NCI-H1092 (cell line): ENCODE results near the gene SOD3.

Experiments used
- DNase-seq: peaks from one replicate; lab custom pipeline; 2025; lab: John Stamatoyannopoulos, UW

SOD3 gene

DNA sequence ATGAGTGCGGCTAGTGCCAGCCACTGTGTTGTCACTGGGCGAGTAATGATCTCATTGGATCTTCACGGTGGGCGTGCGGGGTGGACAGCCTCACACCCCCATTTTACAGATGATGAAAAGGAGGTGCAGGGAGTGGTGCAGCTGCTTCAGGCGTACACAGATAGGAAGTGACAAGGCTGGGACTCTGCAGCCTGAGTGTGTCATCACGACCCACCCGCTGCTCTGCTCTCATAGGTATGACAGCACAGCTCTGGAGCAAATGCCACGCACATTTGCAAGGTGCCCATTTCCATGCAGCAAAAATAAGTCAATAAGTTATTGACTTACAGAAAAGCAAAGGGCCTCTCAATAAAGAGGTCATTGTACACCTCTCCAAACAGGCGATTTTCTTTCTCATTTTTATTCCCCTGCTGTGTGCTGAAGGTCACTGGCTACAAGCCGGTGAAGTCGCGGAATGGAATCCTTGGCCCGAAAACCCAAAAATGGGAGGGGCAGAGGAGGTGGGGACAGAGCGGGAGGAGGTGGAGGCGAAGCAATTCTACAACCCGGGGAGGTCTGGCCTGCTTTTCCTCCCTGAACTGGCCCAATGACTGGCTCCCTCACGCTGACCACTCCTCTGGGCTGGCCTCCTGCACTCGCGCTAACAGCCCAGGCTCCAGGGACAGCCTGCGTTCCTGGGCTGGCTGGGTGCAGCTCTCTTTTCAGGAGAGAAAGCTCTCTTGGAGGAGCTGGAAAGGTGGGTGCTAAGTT, at the start of gene SOD3:
TSS of gene SOD3 (plus strand) at position 658 of the 750 bp plus-strand sequence. CDS start 3,949 bp downstream, outside the sequence.
- DNase-seq, result no peak

DNA sequence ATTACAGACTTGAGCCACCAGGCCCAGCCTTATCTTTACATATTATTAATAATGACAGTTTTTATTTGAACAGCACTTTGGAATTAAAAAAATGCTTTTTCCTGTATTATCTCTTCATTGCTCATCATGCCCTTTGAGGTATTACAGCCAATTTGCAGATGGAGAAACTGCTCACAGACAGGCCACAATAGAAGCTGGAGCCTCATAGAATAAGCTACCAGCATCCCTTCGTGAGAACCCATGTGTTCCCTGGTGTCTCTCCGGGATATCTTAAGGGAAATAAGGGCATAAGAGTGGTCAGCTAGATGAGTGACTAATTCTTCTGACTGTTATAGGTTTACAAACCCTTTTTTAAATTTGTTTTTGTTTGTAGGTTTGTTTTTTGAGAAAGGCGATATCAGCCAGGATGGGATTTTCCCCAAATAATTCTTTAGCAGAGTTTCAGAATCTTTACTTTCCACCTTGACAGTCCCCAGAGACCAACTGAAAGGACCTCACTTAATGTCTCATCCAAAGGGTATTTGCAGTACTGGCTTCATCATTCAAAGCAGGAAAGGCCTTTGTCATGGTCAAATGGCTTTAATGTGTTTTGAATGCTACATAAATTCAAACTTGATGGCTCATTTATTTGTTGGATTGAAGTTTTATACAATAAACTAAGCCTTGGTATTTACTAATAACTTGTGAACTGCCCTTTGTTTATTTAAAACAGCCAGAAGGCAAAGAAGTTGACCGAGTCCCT, 48.0 kb upstream of the SOD3 start:
- DNase-seq, result no peak

DNA sequence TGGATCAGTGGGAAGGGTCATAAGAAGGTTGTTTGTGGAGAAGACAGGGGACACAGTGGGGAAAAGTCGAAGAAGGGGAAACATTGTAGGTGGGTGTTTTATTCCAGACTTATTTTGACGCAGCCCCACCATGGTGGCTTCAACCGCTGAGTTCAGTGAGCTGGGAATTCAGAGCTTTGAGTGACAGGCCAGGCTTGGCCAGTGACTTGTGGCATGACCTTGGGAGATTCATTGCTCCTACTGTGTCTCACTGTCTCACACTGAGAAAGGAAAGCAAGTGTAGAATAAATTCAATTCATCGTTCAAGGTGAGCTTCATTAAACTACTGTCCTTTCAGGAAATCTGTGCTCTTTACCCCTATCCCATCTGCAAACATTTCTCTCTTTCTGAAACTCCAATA, 47.4 kb upstream of the SOD3 start:
- DNase-seq, result no peak

DNA sequence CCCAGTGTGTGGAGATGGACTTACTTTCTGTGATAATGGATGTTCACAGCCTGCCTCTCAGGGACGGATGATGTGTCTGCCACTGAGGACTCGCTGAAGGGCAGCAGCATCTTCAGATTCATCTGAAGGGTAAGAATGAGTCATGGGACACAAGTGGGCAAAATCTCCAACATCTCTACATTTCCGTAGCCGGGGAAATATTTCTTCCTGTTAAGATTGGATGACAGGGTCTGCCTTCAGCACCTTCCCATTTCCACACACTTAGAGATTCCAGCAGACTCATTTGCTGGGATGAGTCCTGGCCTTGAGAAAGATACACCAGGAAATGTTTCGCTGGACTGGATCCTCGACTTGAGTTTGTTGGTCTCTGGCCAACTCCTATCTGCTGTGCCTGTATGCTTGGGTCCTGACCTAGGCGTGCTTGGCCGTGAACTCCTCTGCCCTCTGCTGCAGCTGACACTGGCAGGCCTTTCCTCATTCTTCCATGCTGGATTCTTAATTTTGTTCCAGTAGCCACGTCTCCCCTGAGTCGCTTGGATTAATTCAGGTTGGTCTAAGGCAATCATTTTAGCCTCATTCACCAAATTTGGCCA, 46.5 kb upstream of the SOD3 start:
- DNase-seq, result no peak

GRCh38 chr4:24750106-24750505, 45.3 kb upstream of the SOD3 start:
- no peak for DNase-seq

- no peak for DNase-seq
These were observed 43.3 kb upstream of the SOD3 start for GRCh38 chr4:24751926-24752539.

DNA sequence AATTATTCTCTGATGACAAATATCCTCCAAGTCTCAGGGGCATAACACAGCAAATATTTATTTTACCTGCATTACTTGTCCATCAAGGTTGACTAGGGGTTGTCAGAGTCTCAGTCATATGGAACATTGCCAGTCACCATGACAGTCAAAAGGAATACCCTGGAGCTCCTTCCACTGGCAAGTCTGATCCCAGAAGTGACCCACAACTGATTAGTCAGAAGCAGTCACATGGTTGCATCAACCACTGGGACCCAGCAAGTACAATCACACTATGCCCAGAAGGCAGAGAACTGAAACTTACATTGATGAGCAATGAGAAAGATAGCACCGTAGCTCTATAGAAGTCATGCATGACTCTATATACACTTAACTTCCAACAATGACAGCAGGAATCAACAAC, 41.9 kb upstream of the SOD3 start:
- no peak for DNase-seq

- DNase-seq, result no peak
These were observed 40.8 kb upstream of the SOD3 start for GRCh38 chr4:24754571-24754970.

DNA sequence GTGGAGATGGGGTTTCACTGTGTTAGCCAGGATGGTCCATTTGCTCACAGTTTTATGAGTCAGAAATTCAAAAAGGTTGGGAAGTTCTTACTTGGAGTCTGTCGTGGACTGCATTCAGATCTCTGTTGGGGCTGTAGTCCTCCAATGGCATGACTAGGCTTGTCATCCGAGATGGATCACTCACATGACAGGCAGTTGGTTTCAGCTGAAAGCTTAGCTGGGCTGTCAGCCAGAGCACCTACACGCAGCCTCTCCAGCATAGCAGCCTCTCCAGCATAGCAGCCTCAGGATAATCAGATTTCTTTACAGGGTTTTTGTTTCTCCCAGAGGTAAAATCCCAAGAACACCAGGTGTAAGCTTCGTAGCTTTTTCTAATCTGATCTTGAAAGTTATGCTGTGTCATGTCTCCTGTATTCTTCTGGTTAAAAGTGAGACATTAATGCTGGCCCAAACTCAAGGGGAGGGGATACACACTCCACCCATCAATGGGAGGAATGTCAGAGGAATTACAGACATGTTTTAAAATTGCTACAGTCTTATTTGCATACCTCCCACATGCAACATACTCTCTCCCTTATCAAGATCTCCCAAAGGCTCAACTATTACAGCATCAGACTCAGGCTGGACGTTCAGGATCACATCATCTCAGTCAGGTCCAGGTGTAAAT, 31.6 kb upstream of the SOD3 start:
- DNase-seq, result no peak

- DNase-seq, result no peak
These were observed 31.0 kb upstream of the SOD3 start for GRCh38 chr4:24764345-24764744.

GRCh38 chr4:24765376-24765988, 29.9 kb upstream of the SOD3 start:
- no peak for DNase-seq

DNA sequence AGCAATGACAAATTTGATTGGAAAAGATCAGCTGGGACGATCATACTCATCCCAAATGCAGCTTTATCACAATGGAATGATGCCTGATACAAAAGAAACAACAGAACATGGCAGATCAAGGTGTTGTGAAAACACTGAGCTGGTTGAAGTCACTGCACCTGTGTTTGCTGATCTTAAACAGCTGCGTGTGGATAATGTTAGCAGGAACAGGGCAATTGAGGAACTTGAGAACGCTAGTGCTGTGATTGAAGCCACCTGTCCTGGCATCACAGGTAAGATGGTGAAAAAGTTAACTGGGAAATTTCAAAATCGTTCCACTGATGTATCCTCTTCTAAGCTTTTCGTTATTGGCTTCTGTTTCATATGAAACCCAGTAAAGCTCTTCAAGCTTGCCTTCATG, 27.4 kb upstream of the SOD3 start:
- DNase-seq, result no peak

GRCh38 chr4:24768604-24769003, 26.8 kb upstream of the SOD3 start:
- DNase-seq, result no peak

DNA sequence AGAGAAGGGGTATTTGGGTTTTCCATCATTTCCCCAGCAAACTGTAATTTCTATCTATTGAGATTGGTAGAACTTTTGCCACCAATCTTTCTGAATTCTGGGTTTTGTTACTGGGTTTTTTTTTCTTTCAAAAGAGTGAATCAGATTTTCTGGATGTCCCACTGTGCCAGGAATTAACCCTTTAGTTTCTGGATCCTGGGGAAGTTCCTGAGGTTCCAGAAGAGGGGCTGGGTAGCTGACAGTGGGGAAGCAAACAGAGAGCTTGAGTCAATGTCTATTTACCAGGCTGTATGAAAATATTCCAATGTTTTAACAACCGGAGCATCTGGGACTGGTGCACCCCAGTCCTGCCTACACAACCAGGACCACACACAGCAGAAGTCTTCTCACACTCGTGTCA, 25.8 kb upstream of the SOD3 start:
- DNase-seq, result no peak

- no peak for DNase-seq
These were observed 25.3 kb upstream of the SOD3 start for GRCh38 chr4:24770032-24770584.

GRCh38 chr4:24770667-24771066, 24.7 kb upstream of the SOD3 start:
- DNase-seq, result no peak

DNA sequence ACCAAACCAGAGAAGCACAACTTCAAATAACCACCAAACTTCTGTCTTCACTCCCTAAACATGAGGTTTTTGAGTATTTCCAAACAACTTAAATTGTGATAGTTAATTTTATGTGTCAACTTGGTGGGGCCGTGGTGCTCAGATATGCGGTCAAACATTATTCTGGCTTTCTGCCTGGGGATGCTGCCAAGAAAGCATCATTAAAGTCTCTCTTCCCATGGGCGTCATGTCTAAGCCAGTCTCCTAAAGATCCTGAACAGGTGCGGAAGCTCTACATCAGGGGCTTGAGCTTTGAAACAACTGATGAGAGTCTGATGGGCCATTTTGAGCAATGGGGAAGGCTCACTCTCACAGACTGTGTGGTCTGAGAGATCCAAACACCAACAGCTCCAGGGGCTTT, 24.1 kb upstream of the SOD3 start:
- no peak for DNase-seq

DNA sequence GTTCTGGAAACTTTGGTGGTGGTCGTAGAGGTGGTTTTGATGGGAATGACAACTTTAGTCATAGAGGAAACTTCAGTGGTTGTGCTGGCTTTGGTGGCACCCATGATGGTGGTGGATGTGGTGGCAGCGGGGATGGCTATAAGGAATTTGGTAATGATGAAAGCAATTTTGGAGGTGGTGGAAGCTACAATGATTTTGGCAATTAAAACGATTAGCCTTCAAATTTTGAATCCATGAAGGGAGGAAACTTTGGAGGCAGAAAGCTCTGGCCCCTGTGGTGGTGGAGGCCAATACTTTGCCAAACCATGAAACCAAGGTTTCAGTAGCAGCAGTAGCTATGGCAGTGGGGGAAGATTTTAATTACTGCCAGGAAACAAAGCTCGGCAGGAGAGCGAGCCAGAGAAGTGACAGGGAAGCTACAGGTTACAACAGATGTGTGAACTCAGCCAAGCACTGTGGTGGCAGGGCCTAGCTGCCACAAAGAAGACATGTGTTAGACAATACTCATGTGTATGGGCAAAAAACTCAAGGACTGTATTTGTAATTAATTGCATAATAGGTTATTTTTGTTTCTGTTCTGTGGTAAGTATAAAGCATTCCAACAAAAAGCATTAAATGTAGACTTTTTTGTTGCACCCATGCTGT, 23.2 kb upstream of the SOD3 start:
- DNase-seq, result no peak

DNA sequence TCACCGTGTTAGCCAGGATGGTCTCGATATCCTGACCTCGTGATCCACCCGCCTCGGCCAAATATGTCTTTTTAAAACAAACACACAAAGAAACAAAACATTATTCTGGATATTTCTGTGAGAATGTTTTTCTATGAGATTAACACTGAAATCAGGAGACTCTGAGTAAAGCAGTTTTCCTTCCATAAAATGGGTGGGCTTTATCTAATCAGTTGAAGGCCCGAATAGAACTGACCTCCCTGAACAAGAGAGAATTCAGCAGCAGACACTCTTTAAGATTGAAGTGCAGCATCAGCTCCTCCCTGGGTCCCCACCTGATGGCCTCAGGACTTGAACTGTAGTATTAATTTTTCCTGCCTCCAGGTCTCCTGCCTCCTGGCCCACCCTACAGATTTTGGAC, 22.4 kb upstream of the SOD3 start:
- no peak for DNase-seq

DNA sequence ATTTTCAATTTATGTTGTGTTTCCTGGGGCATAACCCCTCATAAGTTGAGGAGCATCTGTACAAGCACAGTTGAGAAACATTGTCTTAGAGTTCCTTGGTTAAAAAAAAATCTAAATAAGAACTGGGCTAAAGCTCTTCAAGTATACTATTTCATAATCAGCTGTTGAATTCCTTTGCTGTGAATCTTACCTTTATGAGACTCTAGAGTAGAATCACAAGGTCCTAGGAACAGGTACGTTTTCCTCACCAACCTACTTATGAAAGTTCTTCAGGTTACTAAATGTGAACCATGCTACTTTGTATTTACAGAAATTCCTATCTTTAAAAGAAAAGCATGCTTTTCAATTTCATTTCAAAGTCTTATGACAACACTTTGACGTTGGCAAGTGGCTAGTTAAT, 20.9 kb upstream of the SOD3 start:
- DNase-seq, result no peak

- DNase-seq, result no peak
These were observed 20.3 kb upstream of the SOD3 start for GRCh38 chr4:24775032-24775605.
